GM18519 (cell line): ENCODE results near the gene KRTAP4-6.
"Not testable (repeated sequence)": the region's sequence is repeated elsewhere in the genome, so short reads cannot be mapped to it uniquely, and the experiment has no call there.

Source experiments
- ATAC-seq: cut with Tn5 transposase; IDR thresholded peaks from one replicate; pipeline ENCODE4 v1.9.1; 2021; ENCODE audit warnings: mild to moderate bottlenecking, moderate library complexity; ENCODE audit not compliant: unreplicated experiment, low FRiP score

KRTAP4-6 gene

DNA sequence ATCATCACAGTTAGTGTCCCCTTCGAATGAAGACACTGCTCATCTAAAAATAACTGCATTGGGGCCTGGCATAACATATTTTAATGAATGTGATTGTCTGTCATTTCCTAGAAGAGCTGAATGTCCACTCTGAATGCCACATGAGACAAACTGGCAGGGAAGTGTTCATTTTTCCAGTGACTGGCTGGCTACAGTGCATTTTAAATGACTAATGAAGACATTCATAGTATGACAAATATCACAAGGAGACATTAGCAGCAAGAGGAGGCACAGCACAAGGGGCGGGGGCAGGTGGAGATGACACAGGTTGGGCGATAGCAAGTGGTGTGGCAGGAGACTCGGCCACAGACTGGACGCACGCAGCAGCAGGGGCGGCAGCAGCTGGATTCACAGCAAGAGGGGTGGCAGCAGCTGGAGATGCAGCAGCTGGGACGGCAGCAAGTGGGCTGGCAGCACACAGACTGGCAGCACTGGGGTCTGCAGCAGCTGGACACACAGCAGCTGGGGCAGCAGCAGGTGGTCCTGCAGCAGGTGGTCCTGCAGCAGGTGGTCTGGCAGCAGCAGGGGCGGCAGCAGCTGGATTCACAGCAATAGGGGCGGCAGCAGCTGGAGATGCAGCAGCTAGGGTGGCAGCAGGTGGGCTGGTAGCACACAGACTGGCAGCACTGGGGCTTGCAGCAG is 8.8 kb upstream of the KRTAP4-6 start:
- ATAC-seq = not testable (repeated sequence)

- no peak for ATAC-seq
Observed at GRCh38 chr17:41147531-41148204, 7.3 kb upstream of the KRTAP4-6 start.

DNA sequence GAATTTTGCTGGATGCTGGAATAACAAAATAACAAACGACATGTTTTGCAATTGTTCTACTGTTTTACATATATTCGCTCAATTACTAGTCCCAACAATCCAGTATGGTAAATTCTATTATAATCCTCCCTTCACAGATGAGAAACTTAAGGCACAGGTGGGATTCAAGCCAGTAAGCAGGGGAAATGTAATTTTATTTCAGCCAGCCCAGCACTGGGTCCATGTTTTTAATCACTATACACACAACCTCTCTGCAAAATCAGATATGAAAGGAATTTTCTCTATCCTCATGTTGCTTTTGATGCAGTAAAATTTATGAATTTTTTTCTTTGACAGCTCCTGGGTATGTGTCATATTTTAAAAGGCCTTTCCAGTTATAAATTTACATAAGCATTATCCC is 4.9 kb upstream of the KRTAP4-6 start:
- no peak for ATAC-seq

DNA sequence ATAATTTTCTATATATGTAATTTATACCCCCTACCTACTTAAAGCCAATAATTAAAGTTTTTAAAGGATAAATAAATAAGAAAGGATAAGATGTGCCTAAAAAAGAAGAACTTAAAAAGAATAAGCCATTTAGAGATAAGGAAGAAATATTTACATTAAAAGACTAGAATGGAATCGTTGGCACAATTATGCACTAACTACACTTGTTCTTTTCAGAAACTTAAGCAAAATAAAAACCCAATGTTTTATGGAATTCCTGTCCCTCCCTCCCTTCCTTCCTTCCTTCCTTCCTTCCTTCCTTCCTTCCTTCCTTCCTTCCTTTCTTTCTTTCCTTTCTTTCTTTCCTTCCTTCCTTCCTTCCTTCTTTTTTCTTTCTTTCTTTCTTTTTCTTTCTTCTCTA is 4.5 kb upstream of the KRTAP4-6 start:
- ATAC-seq = no peak

- no peak for ATAC-seq
Observed at GRCh38 chr17:41141361-41141760, 1.0 kb upstream of the KRTAP4-6 start.

GRCh38 chr17:41139865-41140264 is 479 bp downstream of the KRTAP4-6 start:
- ATAC-seq = not testable (repeated sequence)

GRCh38 chr17:41133880-41134735 is 6.2 kb downstream of the KRTAP4-6 start:
- ATAC-seq = no peak

DNA sequence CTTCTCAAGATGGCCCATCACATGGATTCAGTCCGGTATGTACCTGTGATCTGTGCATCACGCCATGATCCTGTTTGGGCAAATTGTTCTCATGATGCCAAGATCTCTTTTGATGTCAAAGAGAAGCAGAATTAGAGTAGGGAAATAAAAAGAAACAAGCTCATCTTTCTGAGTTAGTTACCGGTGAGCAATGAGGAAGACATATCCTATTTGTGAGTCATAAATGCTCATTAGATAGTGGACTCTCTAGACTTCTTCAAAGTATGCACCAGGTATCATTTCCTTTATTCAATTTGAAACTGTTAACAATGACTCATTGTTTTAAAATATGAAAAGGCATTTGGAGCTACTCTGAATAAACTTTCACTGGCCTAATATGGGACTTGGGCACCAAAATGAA is 8.4 kb downstream of the KRTAP4-6 start:
- ATAC-seq = no peak

DNA sequence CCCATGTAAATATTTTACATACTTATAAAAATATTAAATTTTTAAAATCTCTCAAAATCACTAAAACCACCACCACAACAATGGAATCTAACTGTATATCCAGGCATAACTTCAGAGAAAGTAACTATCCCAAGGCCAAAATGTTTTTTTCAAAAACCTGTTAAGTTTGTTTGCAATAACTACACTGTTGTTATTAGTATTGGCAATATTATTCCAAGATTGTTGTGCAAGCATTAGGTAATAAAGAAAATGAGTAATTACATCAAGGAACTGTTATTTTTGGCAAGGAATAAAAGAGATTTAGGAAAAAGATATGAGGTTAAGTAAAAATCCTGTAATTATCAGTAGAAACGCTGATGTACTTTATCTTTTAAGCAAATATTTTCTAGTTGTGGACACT is 13.0 kb downstream of the KRTAP4-6 start:
- ATAC-seq = no peak

GRCh38 chr17:41126412-41126811 is 13.9 kb downstream of the KRTAP4-6 start:
- no peak for ATAC-seq

DNA sequence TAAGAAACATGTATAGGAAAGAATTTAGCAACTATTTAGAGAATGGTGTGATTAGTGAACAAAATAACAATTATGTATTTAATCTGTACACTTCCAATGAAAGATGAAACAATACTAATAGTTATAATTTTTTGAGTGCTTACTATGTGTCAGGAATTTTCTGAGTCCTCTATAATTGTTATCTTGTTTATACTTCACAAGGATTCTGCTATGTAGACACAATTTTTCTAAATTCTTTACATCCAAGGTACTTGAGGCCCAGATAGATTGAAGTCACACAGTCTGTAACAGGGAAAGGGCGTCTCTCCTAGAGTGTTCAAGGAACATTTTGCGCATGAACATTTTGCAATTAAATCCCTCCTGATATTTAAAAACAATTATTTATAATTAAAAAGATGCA is 15.3 kb downstream of the KRTAP4-6 start:
- no peak for ATAC-seq

DNA sequence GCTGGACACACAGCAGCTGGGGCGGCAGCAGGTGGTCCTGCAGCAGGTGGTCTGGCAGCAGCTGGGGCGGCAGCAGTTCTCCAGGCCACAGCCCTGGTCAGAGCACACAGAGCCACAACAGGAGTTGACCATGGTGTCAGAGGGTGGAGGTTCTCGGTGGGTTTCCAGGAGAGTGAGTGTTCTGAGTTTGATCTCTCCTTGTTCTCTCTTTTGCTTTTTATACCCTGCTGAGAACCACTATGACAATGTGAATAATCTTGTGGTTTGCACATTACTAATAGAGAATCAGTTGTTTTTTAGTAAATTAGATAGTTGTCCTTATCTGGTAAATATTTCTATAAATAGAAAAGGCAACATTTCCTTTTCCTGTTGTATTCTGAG is 16.4 kb downstream of the KRTAP4-6 start, which contains the start of gene KRTAP4-12:
TSS of gene KRTAP4-12 (minus strand) at position 192 of the 381 bp plus-strand sequence. CDS start at position 132, 60 bp downstream.
- not testable (repeated sequence) for ATAC-seq

- ATAC-seq = not testable (repeated sequence)
Observed at GRCh38 chr17:41123292-41123990, 16.9 kb downstream of the KRTAP4-6 start.

GRCh38 chr17:41121742-41122141 is 18.6 kb downstream of the KRTAP4-6 start:
- no peak for ATAC-seq

GRCh38 chr17:41119696-41120690 is 20.4 kb downstream of the KRTAP4-6 start:
- ATAC-seq = not testable (repeated sequence)

- no peak for ATAC-seq
Observed at GRCh38 chr17:41118721-41119120, 21.6 kb downstream of the KRTAP4-6 start.

DNA sequence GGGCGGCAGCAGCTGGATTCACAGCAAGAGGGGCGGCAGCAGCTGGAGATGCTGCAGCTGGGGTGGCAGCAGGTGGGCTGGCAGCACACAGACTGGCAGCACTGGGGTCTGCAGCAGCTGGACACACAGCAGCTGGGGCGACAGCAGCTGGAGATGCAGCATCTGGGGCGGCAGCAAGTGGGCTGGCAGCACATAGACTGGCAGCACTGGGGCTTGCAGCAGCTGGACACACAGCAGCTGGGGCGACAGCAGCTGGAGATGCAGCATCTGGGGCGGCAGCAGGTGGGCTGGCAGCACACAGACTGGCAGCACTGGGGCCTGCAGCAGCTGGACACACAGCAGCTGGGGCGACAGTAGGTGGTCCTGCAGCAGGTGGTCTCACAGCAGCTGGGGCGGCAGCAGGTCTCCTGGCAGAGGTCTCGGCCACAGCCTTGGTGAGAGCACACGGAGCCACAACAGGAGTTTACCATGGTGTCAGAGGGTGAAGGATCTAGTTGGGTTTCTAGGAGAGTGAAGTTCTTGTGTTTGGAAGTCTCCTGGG is 22.4 kb downstream of the KRTAP4-6 start, which contains the start of gene KRTAP4-11:
TSS of gene KRTAP4-11 (minus strand) at position 528 of the 541 bp plus-strand sequence. CDS start at position 470, 58 bp downstream.
- not testable (repeated sequence) for ATAC-seq

DNA sequence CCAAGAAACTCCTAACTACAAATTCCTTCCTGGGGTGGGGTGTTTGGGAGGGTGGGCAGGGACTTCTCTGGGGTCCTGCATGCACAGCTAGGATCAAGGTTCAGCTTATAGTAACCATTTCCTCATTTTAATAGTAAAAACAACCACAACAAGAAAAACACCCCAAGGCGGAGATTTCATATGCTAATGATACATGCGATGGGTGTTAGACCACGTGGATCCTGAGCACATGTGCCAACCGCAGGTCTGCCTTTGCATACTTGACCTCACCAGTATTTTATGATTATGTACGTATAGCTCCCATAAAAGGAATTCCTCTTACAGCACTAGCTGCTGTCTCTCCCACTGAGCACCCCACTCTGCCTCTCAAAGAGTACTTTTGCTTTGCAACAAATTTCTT is 24.0 kb downstream of the KRTAP4-6 start:
- ATAC-seq = no peak
